ENCODE results near the gene FITM1. TPM values are rescaled to one million over a fixed set of nuclear protein-coding genes. Genes with fewer than 3 reads are reported as not detected.

The FITM1 gene
- polyA plus RNA-seq, 1 donor from 2014 or later = 0.88 TPM

- H3K4me2 ChIP-seq (ENCODE audit: low read length) = peak within 1 kb of the TSS; percentile 84
- H3K27ac ChIP-seq (ENCODE audit: low read length) = peak within 1 kb of the TSS; percentile 100
- H4K20me1 ChIP-seq (ENCODE audit: insufficient read depth) = no peaks in the 10 kb centered on the region
- no peaks in the 10 kb centered on the region for H3F3A ChIP-seq (ENCODE audit: insufficient read depth, low read length, poor library complexity, severe bottlenecking)
- H3K36me3 ChIP-seq (ENCODE audit: insufficient read depth, low read length) = no peaks in the 10 kb centered on the region
- peak; percentile 87 for TF ChIP-seq POLR2AphosphoS5 (IDR thresholded peaks at IDR 0.05)
- peak; percentile 6 for TF ChIP-seq REST (IDR thresholded peaks at IDR 0.05; ENCODE audit: borderline replicate concordance)
- TF ChIP-seq CTCF (IDR thresholded peaks at IDR 0.05; ENCODE audit: poor library complexity, severe bottlenecking) = no peak
- TF ChIP-seq TAF1 (IDR thresholded peaks at IDR 0.05; ENCODE audit: low read depth) = peak; percentile 28
- TF ChIP-seq EP300 (conservative IDR thresholded peaks at IDR 0.05; ENCODE audit: poor library complexity, severe bottlenecking) = peak; percentile 86
- peak; percentile 92 for TF ChIP-seq MXI1 (conservative IDR thresholded peaks at IDR 0.05; ENCODE audit: poor library complexity, severe bottlenecking)
- peak within 1 kb of the TSS; percentile 99 for H2AFZ ChIP-seq (ENCODE audit: low read depth, low read length)
- no peaks in the 10 kb centered on the region for H3K9me3 ChIP-seq (ENCODE audit: low read length)
- H3K9me2 ChIP-seq (ENCODE audit: insufficient read depth, low read length) = no peaks in the 10 kb centered on the region
- H3K79me2 ChIP-seq (replicated peaks; ENCODE audit: insufficient read depth, low read length) = peaks cover 10% of the 10 kb centered on the region
- H3K4me3 ChIP-seq (ENCODE audit: low read length) = peak within 1 kb of the TSS; percentile 89
- H3K27me3 ChIP-seq (ENCODE audit: insufficient read depth, low read depth, low read length) = no peaks in the 10 kb centered on the region
- peak within 1 kb of the TSS; percentile 98 for H3K9ac ChIP-seq (ENCODE audit: low read length)
These were observed 15.7 kb upstream of the FITM1 start, which contains the start of the genes DCAF11 and NRL for GRCh38 chr14:24114532-24115421. DCAF11 (plus strand) TSS chr14:24114777; CDS start chr14:24115595, 818 bp downstream. NRL (minus strand) TSS chr14:24114949; CDS start chr14:24082848, 32,101 bp downstream.

- Histone ChIP-seq H2AFZ (ENCODE audit: low read depth, low read length) (peak overlapping the region; percentile 94), H3K36me3 (ENCODE audit: insufficient read depth, low read length) (no peaks in the 10 kb centered on the region), H3K79me2 (replicated peaks; ENCODE audit: insufficient read depth, low read length) (peaks cover 10% of the 10 kb centered on the region), H3K27ac (ENCODE audit: low read length) (peak overlapping the region; percentile 100), H3K9me2 (ENCODE audit: insufficient read depth, low read length) (no peaks in the 10 kb centered on the region), H3K27me3 (ENCODE audit: insufficient read depth, low read depth, low read length) (no peaks in the 10 kb centered on the region), H3K4me2 (ENCODE audit: low read length) (peak overlapping the region; percentile 63), H4K20me1 (ENCODE audit: insufficient read depth) (no peaks in the 10 kb centered on the region), H3K9ac (ENCODE audit: low read length) (peak overlapping the region; percentile 98), H3K4me3 (ENCODE audit: low read length) (peak overlapping the region; percentile 89), H3K9me3 (ENCODE audit: low read length) (no peaks in the 10 kb centered on the region), H3F3A (ENCODE audit: insufficient read depth, low read length, poor library complexity, severe bottlenecking) (no peaks in the 10 kb centered on the region)
- TF ChIP-seq RAD21 (conservative IDR thresholded peaks at IDR 0.05) = peak; percentile 18
- no peak for TF ChIP-seq EZH2 (IDR thresholded peaks at IDR 0.05; ENCODE audit: borderline replicate concordance, insufficient read depth, low read length, poor library complexity, severe bottlenecking)
- no peak for TF ChIP-seq REST (IDR thresholded peaks at IDR 0.05; ENCODE audit: borderline replicate concordance)
- TF ChIP-seq EP300 (conservative IDR thresholded peaks at IDR 0.05; ENCODE audit: poor library complexity, severe bottlenecking) = no peak
- TF ChIP-seq CTCF (IDR thresholded peaks at IDR 0.05; ENCODE audit: poor library complexity, severe bottlenecking) = no peak
- no peak for TF ChIP-seq MXI1 (conservative IDR thresholded peaks at IDR 0.05; ENCODE audit: poor library complexity, severe bottlenecking)
- TF ChIP-seq POLR2AphosphoS5 (IDR thresholded peaks at IDR 0.05) = no peak
- no peak for TF ChIP-seq TAF1 (IDR thresholded peaks at IDR 0.05; ENCODE audit: low read depth)
- TF ChIP-seq SMC3 (conservative IDR thresholded peaks at IDR 0.05; ENCODE audit: poor library complexity) = no peak
These were observed 14.9 kb upstream of the FITM1 start for GRCh38 chr14:24115422-24116127.

Data from neural cell (in vitro differentiated cells).